H1 (cell line): ENCODE data around the gene CTDNEP1. TPM values are rescaled to one million over a fixed set of nuclear protein-coding genes. Genes with fewer than 3 reads are reported as not detected.

ENCODE experiments used
- BACH1 ChIP-seq: IDR thresholded peaks from 2 replicates; pipeline ENCODE4 v1.6.1; 2012; ENCODE audit warnings: low read length, improper control_type of control experiment
- EGR1 ChIP-seq: IDR thresholded peaks from 2 replicates; pipeline ENCODE4 v1.6.1; 2011; ENCODE audit warnings: low read depth, low read length, borderline replicate concordance
- SAP30 ChIP-seq: fragments of 300-600 bp; sonication (generic); IDR thresholded peaks from 2 replicates; pipeline ENCODE4 v1.7.1; 2012; ENCODE audit warnings: low read length, moderate library complexity, mild to moderate bottlenecking, inconsistent platforms; ENCODE audit not compliant: insufficient read depth, insufficient replicate concordance
- SIN3A ChIP-seq, 2 experiments: IDR thresholded peaks in 1 of 2; conservative IDR thresholded peaks in 1 of 2; 2 replicates each; pipeline ENCODE4 v1.6.1; 2011 to 2012; ENCODE audit warnings: low read length in 2 of 2, improper control_type of control experiment in 1 of 2, low read depth in 1 of 2, mild to moderate bottlenecking in 1 of 2
- SP2 ChIP-seq: IDR thresholded peaks from 2 replicates; pipeline ENCODE4 v1.6.1; 2012; ENCODE audit warnings: mild to moderate bottlenecking, low read length, inconsistent platforms
- SP4 ChIP-seq: IDR thresholded peaks from 2 replicates; pipeline ENCODE4 v1.6.1; 2012; ENCODE audit warnings: low read length, inconsistent platforms
- SUZ12 ChIP-seq: fragments of 200-600 bp; sonication (generic); IDR thresholded peaks from 2 replicates; pipeline ENCODE4 v1.6.1; 2012; ENCODE audit warnings: mild to moderate bottlenecking, inconsistent platforms, low read length, moderate library complexity, mixed read lengths
- TAF1 ChIP-seq: IDR thresholded peaks from 2 replicates; pipeline ENCODE4 v1.6.1; 2011; ENCODE audit warnings: mild to moderate bottlenecking, low read depth, low read length
- TEAD4 ChIP-seq: IDR thresholded peaks from 2 replicates; pipeline ENCODE4 v1.6.1; 2012; ENCODE audit warnings: low read depth, low read length, inconsistent platforms, mixed read lengths
- polyA plus RNA-seq, 7 experiments: library from polyadenylated mRNA; depleted of rRNA in 3 of 7; stranded (reverse) in 5 of 7; unstranded in 2 of 7; fragments of >200 nt in 5 of 7; fragments of 200-250 nt in 2 of 7; gene quantifications; 1 replicate in 5 of 7; 2 replicates in 1 of 7; 4 replicates in 1 of 7; pipeline versions ENCODE4 v1.2.1 to v1.2.3, GENCODE V29; 2011 to 2013; ENCODE audit warnings: missing spikeins in 2 of 7, mixed read lengths in 2 of 7
- total RNA-seq: library from RNA; stranded (reverse); fragmentation: NEBNext Ultra II Directional; extraction: Animal tissue kit (Norgen Biotek cat#: 25700); gene quantifications from 2 replicates; pipeline ENCODE4 v1.2.1, GENCODE V29; 2021
- TF ChIP-seq, protein P1 (sequence below): fragments of 300-600 bp; sonication (generic); IDR thresholded peaks from 2 replicates; pipeline ENCODE4 v1.7.1; 2012; ENCODE audit warnings: low read length, moderate library complexity, mild to moderate bottlenecking, inconsistent platforms; ENCODE audit not compliant: insufficient replicate concordance

The CTDNEP1 gene
- total and polyA plus RNA-seq, 2 of the 8 experiments (the other 6 are each of a cell fraction or from before 2014, with no cell fraction given) = 114 to 123 TPM

DNA sequence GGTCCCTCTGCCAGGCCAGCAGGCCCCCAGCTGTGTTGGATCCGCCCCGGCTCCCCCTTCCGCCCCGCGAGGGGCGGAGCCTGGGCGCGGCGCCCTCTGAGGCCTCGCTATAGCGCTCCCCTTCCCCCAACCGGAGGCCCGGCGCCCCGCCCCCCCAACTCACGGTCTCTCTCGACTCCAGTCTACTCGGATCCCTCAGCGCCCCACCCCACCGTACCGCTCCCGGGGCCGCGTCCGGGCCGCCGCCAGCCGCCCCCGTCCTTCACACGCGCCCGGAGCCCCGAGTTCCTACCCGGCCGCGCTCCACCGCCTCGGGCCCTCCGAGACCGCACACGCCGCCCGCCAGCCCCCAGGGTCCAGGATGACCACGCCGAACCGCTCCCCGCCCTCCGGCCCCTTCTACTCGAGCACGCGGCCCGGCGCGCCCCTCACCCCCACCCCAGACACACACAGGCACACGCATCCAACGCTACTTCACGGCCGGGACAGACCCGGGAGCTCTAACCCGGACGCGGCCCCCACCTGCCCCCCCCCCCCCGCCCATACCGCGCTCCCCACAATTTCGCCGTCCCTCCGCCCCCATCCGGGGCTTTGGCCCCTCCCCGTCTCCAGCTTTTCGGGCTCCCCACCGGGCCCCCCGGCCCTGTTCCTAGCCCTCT is 13.6 kb downstream of the CTDNEP1 start (continued):
- TF ChIP-seq SP2 (no peak), SAP30 (no peak), SP4 (0 out of 2 replicates have a peak, but pooled peaks have one; percentile 51), TAF1 (peak; percentile 64; the same call in 1 of the 2 replicates), EGR1 (no peak), SUZ12 (no peak), SIN3A (conservative IDR thresholded peaks at IDR 0.05 in 1 of 2, IDR thresholded peaks at IDR 0.05 in 1 of 2; ENCODE audit: low read depth in 1 of 2, low read length in 2 of 2) (peak in 1 of 2 experiments; percentile 14; a peak in 1 of 4 replicates), TEAD4 (no peak), BACH1 (no peak)
- TF ChIP-seq, protein P1, sequence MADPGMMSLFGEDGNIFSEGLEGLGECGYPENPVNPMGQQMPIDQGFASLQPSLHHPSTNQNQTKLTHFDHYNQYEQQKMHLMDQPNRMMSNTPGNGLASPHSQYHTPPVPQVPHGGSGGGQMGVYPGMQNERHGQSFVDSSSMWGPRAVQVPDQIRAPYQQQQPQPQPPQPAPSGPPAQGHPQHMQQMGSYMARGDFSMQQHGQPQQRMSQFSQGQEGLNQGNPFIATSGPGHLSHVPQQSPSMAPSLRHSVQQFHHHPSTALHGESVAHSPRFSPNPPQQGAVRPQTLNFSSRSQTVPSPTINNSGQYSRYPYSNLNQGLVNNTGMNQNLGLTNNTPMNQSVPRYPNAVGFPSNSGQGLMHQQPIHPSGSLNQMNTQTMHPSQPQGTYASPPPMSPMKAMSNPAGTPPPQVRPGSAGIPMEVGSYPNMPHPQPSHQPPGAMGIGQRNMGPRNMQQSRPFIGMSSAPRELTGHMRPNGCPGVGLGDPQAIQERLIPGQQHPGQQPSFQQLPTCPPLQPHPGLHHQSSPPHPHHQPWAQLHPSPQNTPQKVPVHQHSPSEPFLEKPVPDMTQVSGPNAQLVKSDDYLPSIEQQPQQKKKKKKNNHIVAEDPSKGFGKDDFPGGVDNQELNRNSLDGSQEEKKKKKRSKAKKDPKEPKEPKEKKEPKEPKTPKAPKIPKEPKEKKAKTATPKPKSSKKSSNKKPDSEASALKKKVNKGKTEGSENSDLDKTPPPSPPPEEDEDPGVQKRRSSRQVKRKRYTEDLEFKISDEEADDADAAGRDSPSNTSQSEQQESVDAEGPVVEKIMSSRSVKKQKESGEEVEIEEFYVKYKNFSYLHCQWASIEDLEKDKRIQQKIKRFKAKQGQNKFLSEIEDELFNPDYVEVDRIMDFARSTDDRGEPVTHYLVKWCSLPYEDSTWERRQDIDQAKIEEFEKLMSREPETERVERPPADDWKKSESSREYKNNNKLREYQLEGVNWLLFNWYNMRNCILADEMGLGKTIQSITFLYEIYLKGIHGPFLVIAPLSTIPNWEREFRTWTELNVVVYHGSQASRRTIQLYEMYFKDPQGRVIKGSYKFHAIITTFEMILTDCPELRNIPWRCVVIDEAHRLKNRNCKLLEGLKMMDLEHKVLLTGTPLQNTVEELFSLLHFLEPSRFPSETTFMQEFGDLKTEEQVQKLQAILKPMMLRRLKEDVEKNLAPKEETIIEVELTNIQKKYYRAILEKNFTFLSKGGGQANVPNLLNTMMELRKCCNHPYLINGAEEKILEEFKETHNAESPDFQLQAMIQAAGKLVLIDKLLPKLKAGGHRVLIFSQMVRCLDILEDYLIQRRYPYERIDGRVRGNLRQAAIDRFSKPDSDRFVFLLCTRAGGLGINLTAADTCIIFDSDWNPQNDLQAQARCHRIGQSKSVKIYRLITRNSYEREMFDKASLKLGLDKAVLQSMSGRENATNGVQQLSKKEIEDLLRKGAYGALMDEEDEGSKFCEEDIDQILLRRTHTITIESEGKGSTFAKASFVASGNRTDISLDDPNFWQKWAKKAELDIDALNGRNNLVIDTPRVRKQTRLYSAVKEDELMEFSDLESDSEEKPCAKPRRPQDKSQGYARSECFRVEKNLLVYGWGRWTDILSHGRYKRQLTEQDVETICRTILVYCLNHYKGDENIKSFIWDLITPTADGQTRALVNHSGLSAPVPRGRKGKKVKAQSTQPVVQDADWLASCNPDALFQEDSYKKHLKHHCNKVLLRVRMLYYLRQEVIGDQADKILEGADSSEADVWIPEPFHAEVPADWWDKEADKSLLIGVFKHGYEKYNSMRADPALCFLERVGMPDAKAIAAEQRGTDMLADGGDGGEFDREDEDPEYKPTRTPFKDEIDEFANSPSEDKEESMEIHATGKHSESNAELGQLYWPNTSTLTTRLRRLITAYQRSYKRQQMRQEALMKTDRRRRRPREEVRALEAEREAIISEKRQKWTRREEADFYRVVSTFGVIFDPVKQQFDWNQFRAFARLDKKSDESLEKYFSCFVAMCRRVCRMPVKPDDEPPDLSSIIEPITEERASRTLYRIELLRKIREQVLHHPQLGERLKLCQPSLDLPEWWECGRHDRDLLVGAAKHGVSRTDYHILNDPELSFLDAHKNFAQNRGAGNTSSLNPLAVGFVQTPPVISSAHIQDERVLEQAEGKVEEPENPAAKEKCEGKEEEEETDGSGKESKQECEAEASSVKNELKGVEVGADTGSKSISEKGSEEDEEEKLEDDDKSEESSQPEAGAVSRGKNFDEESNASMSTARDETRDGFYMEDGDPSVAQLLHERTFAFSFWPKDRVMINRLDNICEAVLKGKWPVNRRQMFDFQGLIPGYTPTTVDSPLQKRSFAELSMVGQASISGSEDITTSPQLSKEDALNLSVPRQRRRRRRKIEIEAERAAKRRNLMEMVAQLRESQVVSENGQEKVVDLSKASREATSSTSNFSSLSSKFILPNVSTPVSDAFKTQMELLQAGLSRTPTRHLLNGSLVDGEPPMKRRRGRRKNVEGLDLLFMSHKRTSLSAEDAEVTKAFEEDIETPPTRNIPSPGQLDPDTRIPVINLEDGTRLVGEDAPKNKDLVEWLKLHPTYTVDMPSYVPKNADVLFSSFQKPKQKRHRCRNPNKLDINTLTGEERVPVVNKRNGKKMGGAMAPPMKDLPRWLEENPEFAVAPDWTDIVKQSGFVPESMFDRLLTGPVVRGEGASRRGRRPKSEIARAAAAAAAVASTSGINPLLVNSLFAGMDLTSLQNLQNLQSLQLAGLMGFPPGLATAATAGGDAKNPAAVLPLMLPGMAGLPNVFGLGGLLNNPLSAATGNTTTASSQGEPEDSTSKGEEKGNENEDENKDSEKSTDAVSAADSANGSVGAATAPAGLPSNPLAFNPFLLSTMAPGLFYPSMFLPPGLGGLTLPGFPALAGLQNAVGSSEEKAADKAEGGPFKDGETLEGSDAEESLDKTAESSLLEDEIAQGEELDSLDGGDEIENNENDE = no peak
